HG03103 (cell line): Measurements from ENCODE around the gene DLGAP3.
"Not testable (repeated sequence)": the region's sequence is repeated elsewhere in the genome, so short reads cannot be mapped to it uniquely, and the experiment has no call there.

Experiments
- ATAC-seq: cut with Tn5 transposase; IDR thresholded peaks from one replicate; pipeline ENCODE4 v1.9.1; 2021; ENCODE audit warnings: low read depth; ENCODE audit not compliant: unreplicated experiment

Gene DLGAP3

GRCh38 chr1:34843392-34844251 is 85.8 kb downstream of the DLGAP3 start:
- no peak for ATAC-seq

- ATAC-seq = no peak
These were observed 86.5 kb downstream of the DLGAP3 start for GRCh38 chr1:34842952-34843371.

- no peak for ATAC-seq
These were observed 87.4 kb downstream of the DLGAP3 start for GRCh38 chr1:34842073-34842472.

- ATAC-seq = no peak
These were observed 89.0 kb downstream of the DLGAP3 start for GRCh38 chr1:34840426-34840825.

- ATAC-seq = no peak
These were observed 89.7 kb downstream of the DLGAP3 start for GRCh38 chr1:34839526-34840305.

- no peak for ATAC-seq
These were observed 95.7 kb downstream of the DLGAP3 start for GRCh38 chr1:34833711-34834110.

- ATAC-seq = no peak
These were observed 97.7 kb downstream of the DLGAP3 start for GRCh38 chr1:34831721-34832246.

GRCh38 chr1:34829250-34829649 is 100.2 kb downstream of the DLGAP3 start:
- no peak for ATAC-seq

GRCh38 chr1:34828611-34829010 is 100.8 kb downstream of the DLGAP3 start:
- no peak for ATAC-seq

- ATAC-seq = no peak
These were observed 102.0 kb downstream of the DLGAP3 start for GRCh38 chr1:34827341-34827941.

- no peak for ATAC-seq
These were observed 103.9 kb downstream of the DLGAP3 start for GRCh38 chr1:34825455-34826091.

GRCh38 chr1:34824817-34825454 is 104.5 kb downstream of the DLGAP3 start:
- ATAC-seq = no peak

GRCh38 chr1:34822202-34822601 is 107.2 kb downstream of the DLGAP3 start:
- ATAC-seq = no peak

GRCh38 chr1:34818862-34819261 is 110.6 kb downstream of the DLGAP3 start:
- not testable (repeated sequence) for ATAC-seq

GRCh38 chr1:34816778-34817177 is 112.7 kb downstream of the DLGAP3 start:
- ATAC-seq = no peak

GRCh38 chr1:34816332-34816731 is 113.1 kb downstream of the DLGAP3 start:
- no peak for ATAC-seq
